OCI-LY3 (cell line): Measurements from ENCODE around the gene SENP6.

Experiments
- EZH2phosphoT487 ChIP-seq: fragments of 200-600 bp; shearing (Covaris generic); IDR thresholded peaks from 2 replicates; pipeline ENCODE4 v1.6.1; 2018; ENCODE audit warnings: antibody characterized with exemption, mixed run types, low read depth
- TF ChIP-seq, protein P1 (sequence below): fragments of 200-600, 300-600 bp; sonication (generic); IDR thresholded peaks from 2 replicates; pipeline ENCODE4 v1.5.1; 2014; ENCODE audit warnings: antibody characterized with exemption, low read length, low read depth

DNA sequence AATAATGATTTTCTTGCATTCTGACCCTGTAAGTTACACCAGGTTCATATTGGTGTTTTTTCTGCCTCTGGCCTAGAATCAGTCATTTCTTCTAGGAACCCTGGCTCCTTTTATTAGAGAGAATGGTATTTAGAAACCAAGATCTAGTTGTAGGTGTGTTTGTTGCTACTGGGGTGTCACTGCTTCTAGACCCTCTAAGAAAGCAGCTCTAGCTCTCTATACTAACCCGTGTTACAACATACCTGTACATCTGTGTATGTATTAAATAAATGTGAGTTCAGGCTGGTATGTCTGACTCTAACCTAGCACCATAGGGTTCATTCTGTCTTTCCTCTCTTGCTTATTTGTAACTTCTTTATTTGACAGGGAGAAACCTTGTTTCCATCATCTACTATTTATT, 16.8 kb downstream of the SENP6 start:
- TF ChIP-seq, protein P1, sequence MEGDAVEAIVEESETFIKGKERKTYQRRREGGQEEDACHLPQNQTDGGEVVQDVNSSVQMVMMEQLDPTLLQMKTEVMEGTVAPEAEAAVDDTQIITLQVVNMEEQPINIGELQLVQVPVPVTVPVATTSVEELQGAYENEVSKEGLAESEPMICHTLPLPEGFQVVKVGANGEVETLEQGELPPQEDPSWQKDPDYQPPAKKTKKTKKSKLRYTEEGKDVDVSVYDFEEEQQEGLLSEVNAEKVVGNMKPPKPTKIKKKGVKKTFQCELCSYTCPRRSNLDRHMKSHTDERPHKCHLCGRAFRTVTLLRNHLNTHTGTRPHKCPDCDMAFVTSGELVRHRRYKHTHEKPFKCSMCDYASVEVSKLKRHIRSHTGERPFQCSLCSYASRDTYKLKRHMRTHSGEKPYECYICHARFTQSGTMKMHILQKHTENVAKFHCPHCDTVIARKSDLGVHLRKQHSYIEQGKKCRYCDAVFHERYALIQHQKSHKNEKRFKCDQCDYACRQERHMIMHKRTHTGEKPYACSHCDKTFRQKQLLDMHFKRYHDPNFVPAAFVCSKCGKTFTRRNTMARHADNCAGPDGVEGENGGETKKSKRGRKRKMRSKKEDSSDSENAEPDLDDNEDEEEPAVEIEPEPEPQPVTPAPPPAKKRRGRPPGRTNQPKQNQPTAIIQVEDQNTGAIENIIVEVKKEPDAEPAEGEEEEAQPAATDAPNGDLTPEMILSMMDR = no peak
- no peak for TF ChIP-seq EZH2phosphoT487
